Measurements from ENCODE around the gene GAGE2A.
A peak's percentile ranks its signal among the peaks of the same experiment; 100 is the strongest.
"Not testable (repeated sequence)": the region's sequence is repeated elsewhere in the genome, so short reads cannot be mapped to it uniquely, and the experiment has no call there.

The GAGE2A gene

GRCh38 chrX:49589196-49589595, at the start of gene GAGE2A:
Gene GAGE2A (plus strand): TSS chrX:49589496. CDS start chrX:49590651, 1,155 bp downstream.
- DNase-seq = not testable (repeated sequence)

DNA sequence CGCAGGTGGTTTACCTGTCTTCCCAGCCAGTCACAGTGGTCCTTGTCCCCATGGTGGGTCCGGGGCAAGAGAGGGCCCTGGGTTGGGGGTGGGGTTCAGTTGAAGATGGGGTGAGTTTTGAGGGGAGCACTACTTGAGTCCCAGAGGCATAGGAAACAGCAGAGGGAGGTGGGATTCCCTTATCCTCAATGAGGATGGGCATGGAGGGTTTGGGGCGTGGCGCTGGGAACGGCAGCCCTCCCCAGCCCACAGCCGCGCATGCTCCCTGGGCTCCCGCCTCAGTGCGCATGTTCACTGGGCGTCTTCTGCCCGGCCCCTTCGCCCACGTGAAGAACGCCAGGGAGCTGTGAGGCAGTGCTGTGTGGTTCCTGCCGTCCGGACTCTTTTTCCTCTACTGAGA, 47.9 kb upstream of the GAGE2A start, which contains the start of gene GAGE12D:
TSS of gene GAGE12D (plus strand) at position 301 of the 400 bp plus-strand sequence. CDS start 1,155 bp downstream, outside the sequence.
- not testable (repeated sequence) for DNase-seq

DNA sequence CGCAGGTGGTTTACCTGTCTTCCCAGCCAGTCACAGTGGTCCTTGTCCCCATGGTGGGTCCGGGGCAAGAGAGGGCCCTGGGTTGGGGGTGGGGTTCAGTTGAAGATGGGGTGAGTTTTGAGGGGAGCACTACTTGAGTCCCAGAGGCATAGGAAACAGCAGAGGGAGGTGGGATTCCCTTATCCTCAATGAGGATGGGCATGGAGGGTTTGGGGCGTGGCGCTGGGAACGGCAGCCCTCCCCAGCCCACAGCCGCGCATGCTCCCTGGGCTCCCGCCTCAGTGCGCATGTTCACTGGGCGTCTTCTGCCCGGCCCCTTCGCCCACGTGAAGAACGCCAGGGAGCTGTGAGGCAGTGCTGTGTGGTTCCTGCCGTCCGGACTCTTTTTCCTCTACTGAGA, 38.3 kb upstream of the GAGE2A start, which contains the start of gene GAGE12E:
TSS of gene GAGE12E (plus strand) at position 301 of the 400 bp plus-strand sequence. CDS start 1,155 bp downstream, outside the sequence.
- not testable (repeated sequence) for DNase-seq

DNA sequence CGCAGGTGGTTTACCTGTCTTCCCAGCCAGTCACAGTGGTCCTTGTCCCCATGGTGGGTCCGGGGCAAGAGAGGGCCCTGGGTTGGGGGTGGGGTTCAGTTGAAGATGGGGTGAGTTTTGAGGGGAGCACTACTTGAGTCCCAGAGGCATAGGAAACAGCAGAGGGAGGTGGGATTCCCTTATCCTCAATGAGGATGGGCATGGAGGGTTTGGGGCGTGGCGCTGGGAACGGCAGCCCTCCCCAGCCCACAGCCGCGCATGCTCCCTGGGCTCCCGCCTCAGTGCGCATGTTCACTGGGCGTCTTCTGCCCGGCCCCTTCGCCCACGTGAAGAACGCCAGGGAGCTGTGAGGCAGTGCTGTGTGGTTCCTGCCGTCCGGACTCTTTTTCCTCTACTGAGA, 28.8 kb upstream of the GAGE2A start, which contains the start of gene GAGE12F:
TSS of gene GAGE12F (plus strand) at position 301 of the 400 bp plus-strand sequence. CDS start 1,155 bp downstream, outside the sequence.
- DNase-seq = not testable (repeated sequence)

DNA sequence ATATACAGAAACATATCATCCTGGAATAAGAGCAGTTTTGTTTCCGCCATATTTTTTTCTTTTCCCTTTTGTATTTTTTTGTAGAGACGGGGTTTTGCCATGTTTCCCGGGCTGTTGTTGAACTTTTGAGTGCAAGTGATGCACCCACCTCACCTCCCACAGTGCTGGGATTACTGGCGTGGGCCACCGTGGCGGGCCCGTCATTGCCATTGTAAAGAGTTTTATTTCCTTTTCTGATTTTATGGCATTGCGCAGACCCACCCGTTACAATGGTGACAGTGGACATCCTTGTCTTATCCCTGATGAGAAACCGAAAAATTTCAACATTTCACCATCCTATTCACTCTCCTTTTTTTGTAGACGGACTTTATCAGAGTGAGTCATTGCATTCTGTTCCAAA, 20.6 kb upstream of the GAGE2A start:
- not testable (repeated sequence) for DNase-seq

- not testable (repeated sequence) for DNase-seq
These were observed 20.1 kb upstream of the GAGE2A start for GRCh38 chrX:49569152-49569551.

DNA sequence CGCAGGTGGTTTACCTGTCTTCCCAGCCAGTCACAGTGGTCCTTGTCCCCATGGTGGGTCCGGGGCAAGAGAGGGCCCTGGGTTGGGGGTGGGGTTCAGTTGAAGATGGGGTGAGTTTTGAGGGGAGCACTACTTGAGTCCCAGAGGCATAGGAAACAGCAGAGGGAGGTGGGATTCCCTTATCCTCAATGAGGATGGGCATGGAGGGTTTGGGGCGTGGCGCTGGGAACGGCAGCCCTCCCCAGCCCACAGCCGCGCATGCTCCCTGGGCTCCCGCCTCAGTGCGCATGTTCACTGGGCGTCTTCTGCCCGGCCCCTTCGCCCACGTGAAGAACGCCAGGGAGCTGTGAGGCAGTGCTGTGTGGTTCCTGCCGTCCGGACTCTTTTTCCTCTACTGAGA, 19.2 kb upstream of the GAGE2A start, which contains the start of gene GAGE12G:
TSS of gene GAGE12G (plus strand) at position 301 of the 400 bp plus-strand sequence. CDS start 1,155 bp downstream, outside the sequence.
- not testable (repeated sequence) for DNase-seq

GRCh38 chrX:49579649-49580048, 9.6 kb upstream of the GAGE2A start, which contains the start of gene GAGE12H:
Gene GAGE12H (plus strand): TSS chrX:49579949. CDS start chrX:49581104, 1,155 bp downstream.
- DNase-seq = not testable (repeated sequence)

GRCh38 chrX:49589769-49590478, 628 bp downstream of the GAGE2A start:
- peak; percentile 29 for DNase-seq

- not testable (repeated sequence) for DNase-seq
These were observed 1.2 kb downstream of the GAGE2A start for GRCh38 chrX:49590488-49590887.

GRCh38 chrX:49598720-49599119, 9.4 kb downstream of the GAGE2A start, which contains the start of gene GAGE1:
Gene GAGE1 (plus strand): TSS chrX:49599020. CDS start chrX:49600175, 1,155 bp downstream.
- DNase-seq = not testable (repeated sequence)

- no peak for DNase-seq
These were observed 21.5 kb downstream of the GAGE2A start for GRCh38 chrX:49610718-49611310.

- no peak for DNase-seq
These were observed 29.3 kb downstream of the GAGE2A start for GRCh38 chrX:49618574-49618973.

GRCh38 chrX:49627086-49627777, 37.9 kb downstream of the GAGE2A start:
- peak; percentile 20 for DNase-seq

GRCh38 chrX:49644991-49645637, 55.8 kb downstream of the GAGE2A start:
- no peak for DNase-seq

Measured in activated CD4-positive, alpha-beta T cell treated with anti-CD3 and anti-CD28 coated beads, Interleukin-10, Interleukin-2, amounts not matched to agents 100 ng/mL and 50 ng/mL, durations not matched to agents 16 hours and 8 hours (primary cell).